Lung (tissue), 12 donors: ENCODE data around the gene CACNA1D. TPM values are rescaled to one million over a fixed set of nuclear protein-coding genes. Genes with fewer than 3 reads are reported as not detected.

Source experiments
- ATAC-seq: fragments of 200-7000 bp; cut with Tn5 transposase; one replicate; pipeline ENCODE4 v1.9.1; 2020; ENCODE audit warnings: moderate number of reproducible peaks; ENCODE audit not compliant: insufficient read depth, low FRiP score
- DNase-seq, 3 donors: peaks; one replicate each; pipeline ENCODE4 v3.0.0-alpha.2; 2013 to 2017
- H3K27ac ChIP-seq, 2 donors: one replicate each; pipeline ENCODE4 v1.5.1; 2013; ENCODE audit warnings: mild to moderate bottlenecking in 2 of 2, moderate library complexity in 2 of 2, control low read depth in 1 of 2, inconsistent platforms in 1 of 2, low read depth in 1 of 2, low read length in 1 of 2
- H3K27me3 ChIP-seq, 3 donors: one replicate each; pipeline ENCODE4 v1.5.1; 2013; ENCODE audit warnings: low read length in 2 of 3; ENCODE audit not compliant: control insufficient read depth in 3 of 3, insufficient read depth in 3 of 3
- H3K36me3 ChIP-seq, 4 donors: one replicate each; pipeline ENCODE4 v1.5.1; 2013; ENCODE audit warnings: low read length in 4 of 4, mild to moderate bottlenecking in 1 of 4, moderate library complexity in 1 of 4; ENCODE audit not compliant: control insufficient read depth in 4 of 4, insufficient read depth in 4 of 4
- H3K4me1 ChIP-seq, 5 donors: one replicate each; pipeline ENCODE4 v1.5.1; 2013; ENCODE audit warnings: low read length in 5 of 5, mild to moderate bottlenecking in 2 of 5, moderate library complexity in 1 of 5; ENCODE audit not compliant: control insufficient read depth in 5 of 5, insufficient read depth in 5 of 5
- H3K4me3 ChIP-seq: one replicate; pipeline ENCODE4 v1.5.1; 2013; ENCODE audit warnings: mild to moderate bottlenecking, control low read depth, moderate library complexity
- H3K9ac ChIP-seq, 2 donors: one replicate each; pipeline ENCODE4 v1.5.1; 2013; ENCODE audit warnings: low read length in 2 of 2, control low read depth in 1 of 2; ENCODE audit not compliant: insufficient read depth in 1 of 2
- H3K9me3 ChIP-seq, 4 donors: one replicate each; pipeline ENCODE4 v1.5.1; 2013; ENCODE audit warnings: low read length in 3 of 4, mild to moderate bottlenecking in 1 of 4, moderate library complexity in 1 of 4; ENCODE audit not compliant: control insufficient read depth in 4 of 4, insufficient read depth in 3 of 4
- WGBS, 2 donors: extraction: QIAGEN DNeasy Blood & Tissue Kit; methylation state at CpG; one replicate each; pipeline ENCODE4 v1.1.7; 2013; 5-methylcytosine and 5-hydroxymethylcytosine counted together
- polyA plus RNA-seq, 2 donors: library from polyadenylated mRNA; stranded (reverse); fragments of 200-250 nt; gene quantifications; one replicate each; pipeline ENCODE4 v1.2.1, GENCODE V29; 2013
- total RNA-seq, 2 donors: library from RNA; depleted of rRNA in 1 of 2; stranded (reverse); fragments of >200 nt in 1 of 2; gene quantifications; one replicate each; pipeline ENCODE4 v1.2.1, GENCODE V29; 2014 to 2021
- TF ChIP-seq, protein P1 (sequence below): IDR thresholded peaks from 2 replicates; pipeline ENCODE4 v1.5.1; 2012; ENCODE audit warnings: mild to moderate bottlenecking; ENCODE audit errors: control extremely low read depth, extremely low read depth
- donor health status: control.
- donor health status: control.
- donor health status: Bipolar disorder and iron deficiency.
- donor health status: healthy.
- donor health status: DM: yes; HTN: yes; CAD: no.

CACNA1D gene
- total and polyA plus RNA-seq, 4 donors = 2.7 to 96.8 (median 23.1) TPM

DNA sequence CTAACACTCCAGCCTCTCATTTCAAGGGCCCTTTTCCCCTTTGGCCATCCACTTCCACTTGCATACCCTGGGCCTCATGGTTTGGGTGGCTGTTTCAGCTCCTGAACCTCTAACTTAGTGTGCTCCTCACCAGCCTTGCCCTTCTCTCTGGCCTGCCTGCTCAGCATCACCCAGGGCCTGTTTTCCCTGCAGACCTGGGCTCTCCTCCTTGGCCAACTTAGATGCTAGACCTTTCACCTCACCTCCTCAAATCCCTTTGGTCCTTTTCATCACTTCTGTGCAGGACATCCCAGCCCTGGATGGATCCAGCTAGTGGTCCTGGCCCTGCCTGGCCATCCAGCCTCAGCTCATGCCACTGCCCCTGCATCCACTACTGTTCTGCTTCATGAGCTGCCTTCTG is 95.4 kb downstream of the CACNA1D start:
- TF ChIP-seq, protein P1, sequence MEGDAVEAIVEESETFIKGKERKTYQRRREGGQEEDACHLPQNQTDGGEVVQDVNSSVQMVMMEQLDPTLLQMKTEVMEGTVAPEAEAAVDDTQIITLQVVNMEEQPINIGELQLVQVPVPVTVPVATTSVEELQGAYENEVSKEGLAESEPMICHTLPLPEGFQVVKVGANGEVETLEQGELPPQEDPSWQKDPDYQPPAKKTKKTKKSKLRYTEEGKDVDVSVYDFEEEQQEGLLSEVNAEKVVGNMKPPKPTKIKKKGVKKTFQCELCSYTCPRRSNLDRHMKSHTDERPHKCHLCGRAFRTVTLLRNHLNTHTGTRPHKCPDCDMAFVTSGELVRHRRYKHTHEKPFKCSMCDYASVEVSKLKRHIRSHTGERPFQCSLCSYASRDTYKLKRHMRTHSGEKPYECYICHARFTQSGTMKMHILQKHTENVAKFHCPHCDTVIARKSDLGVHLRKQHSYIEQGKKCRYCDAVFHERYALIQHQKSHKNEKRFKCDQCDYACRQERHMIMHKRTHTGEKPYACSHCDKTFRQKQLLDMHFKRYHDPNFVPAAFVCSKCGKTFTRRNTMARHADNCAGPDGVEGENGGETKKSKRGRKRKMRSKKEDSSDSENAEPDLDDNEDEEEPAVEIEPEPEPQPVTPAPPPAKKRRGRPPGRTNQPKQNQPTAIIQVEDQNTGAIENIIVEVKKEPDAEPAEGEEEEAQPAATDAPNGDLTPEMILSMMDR = no peak
- H3K36me3 ChIP-seq = peaks cover 0 to 20% (median 4%) of the 10 kb centered on the region in 4 donors
- peaks cover 0 to 3% (median 0%) of the 10 kb centered on the region in 5 donors for H3K4me1 ChIP-seq
- H3K9ac ChIP-seq = no peak overlapping the region
- ATAC-seq (no peak), DNase-seq (no peak)
- no peaks in the 10 kb centered on the region for H3K27me3 ChIP-seq
- no peaks in the 10 kb centered on the region for H3K9me3 ChIP-seq
- H3K27ac ChIP-seq = no peak overlapping the region
- H3K4me3 ChIP-seq = no peak overlapping the region

DNA sequence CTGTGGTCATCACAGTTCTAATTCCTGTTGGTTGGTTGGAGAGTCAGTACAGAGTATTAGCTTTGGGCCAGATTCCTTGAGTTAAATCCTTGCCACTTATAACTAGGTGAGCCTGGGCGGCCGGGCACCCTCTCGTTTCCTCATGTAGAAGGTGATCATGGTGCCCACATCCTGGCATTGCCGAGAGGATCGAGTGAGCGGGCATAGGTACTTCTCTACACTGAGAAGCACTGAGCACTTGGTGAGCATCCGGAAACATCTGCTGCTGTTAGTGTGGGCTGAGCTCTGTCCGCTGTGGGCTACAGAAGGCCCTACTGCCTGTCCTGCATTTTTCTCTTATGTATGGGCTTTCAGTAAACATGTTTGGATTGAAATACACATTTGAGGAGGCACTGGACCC is 96.2 kb downstream of the CACNA1D start:
- H3K27me3 ChIP-seq = no peaks in the 10 kb centered on the region

DNA sequence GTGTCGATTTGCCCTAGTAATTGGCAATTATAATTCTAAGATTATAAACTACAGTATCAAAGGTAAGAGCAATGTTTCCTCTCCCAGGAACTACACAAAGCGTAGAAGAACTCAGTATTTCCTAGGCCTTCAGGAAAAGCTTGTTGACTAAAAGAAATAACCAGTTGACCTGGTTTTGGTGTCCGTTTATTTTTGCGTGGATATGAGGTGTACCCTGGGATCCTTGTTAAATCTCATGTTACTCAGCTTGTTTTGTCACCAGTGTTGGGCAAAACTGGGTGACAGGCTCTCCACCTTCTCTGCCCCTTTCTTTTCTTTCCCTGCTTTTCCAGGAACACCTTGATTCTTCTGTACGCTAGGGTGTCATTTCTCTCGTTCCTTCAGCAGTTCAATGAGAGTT is 97.2 kb downstream of the CACNA1D start:
- Histone ChIP-seq H3K27ac (no peak overlapping the region), H3K4me1 (peaks cover 0 to 3% (median 0%) of the 10 kb centered on the region in 5 donors), H3K36me3 (peaks cover 0 to 28% (median 10%) of the 10 kb centered on the region in 4 donors), H3K27me3 (no peaks in the 10 kb centered on the region), H3K4me3 (no peak overlapping the region), H3K9ac (no peak overlapping the region), H3K9me3 (peaks cover 0 to 2% (median 0%) of the 10 kb centered on the region in 4 donors)
- TF ChIP-seq, protein P1 = no peak
- DNase-seq = no peak
- 89 to 92% methylated on average over 6 of the region's 6 CpGs for WGBS, 2 donors
- ATAC-seq = no peak

More for the DNA sequence above, 96.2 kb downstream of the CACNA1D start:
- 92 to 96% methylated on average over 8 of the region's 8 CpGs for WGBS, 2 donors
- Histone ChIP-seq H3K4me3 (no peak overlapping the region), H3K27ac (no peak overlapping the region), H3K9me3 (no peaks in the 10 kb centered on the region), H3K4me1 (peaks cover 0 to 3% (median 0%) of the 10 kb centered on the region in 5 donors), H3K9ac (no peak overlapping the region), H3K36me3 (peaks cover 0 to 22% (median 7%) of the 10 kb centered on the region in 4 donors)
- DNase-seq = no peak
- TF ChIP-seq, protein P1 = no peak
- no peak for ATAC-seq

DNA sequence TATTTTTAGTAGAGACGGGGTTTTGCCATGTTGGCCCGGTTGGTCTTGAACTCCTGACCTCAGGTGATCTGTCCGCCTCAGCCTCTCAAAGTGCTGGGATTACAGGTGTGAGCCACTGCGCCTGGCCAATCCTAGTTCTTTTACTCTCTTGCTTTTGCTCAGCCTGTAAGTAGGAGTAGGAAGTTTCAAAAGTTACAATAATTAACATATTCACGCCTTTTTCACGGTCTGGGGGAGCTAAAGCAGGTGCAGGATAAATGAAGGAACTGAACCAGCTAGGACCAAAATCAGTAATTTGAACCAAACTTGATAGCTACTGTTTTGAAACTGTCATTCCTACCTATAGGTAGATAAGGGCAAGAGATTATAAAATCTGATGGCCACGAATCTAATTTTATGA is 98.5 kb downstream of the CACNA1D start:
- Histone ChIP-seq H3K27me3 (no peaks in the 10 kb centered on the region), H3K9me3 (peaks cover 0 to 2% (median 0%) of the 10 kb centered on the region in 4 donors), H3K4me1 (peaks cover 0 to 5% (median 0%) of the 10 kb centered on the region in 5 donors), H3K36me3 (peaks cover 0 to 28% (median 10%) of the 10 kb centered on the region in 4 donors), H3K9ac (no peak overlapping the region), H3K4me3 (no peak overlapping the region), H3K27ac (no peak overlapping the region)
- ATAC-seq (no peak), DNase-seq (no peak)
- TF ChIP-seq, protein P1 = no peak
- 89 to 93% methylated on average over 7 of the region's 7 CpGs for WGBS, 2 donors
